NCI-H2227 (cell line): ENCODE data around the gene CRYAB.
A peak's percentile ranks its signal among the peaks of the same experiment; 100 is the strongest.
"Not testable (repeated sequence)": the region's sequence is repeated elsewhere in the genome, so short reads cannot be mapped to it uniquely, and the experiment has no call there.

Experiments
- DNase-seq: peaks from one replicate; lab custom pipeline; 2025; ENCODE audit not compliant: unreplicated experiment; lab: John Stamatoyannopoulos, UW

The CRYAB gene

GRCh38 chr11:111933872-111934271, 22.3 kb upstream of the CRYAB start:
- no peak for DNase-seq

- DNase-seq, result not testable (repeated sequence)
Observed at GRCh38 chr11:111933176-111933575, 21.6 kb upstream of the CRYAB start.

- DNase-seq, result no peak
Observed at GRCh38 chr11:111932611-111932950, 21.0 kb upstream of the CRYAB start.

- no peak for DNase-seq
Observed at GRCh38 chr11:111930472-111930871, 18.9 kb upstream of the CRYAB start.

- peak; percentile 98 for DNase-seq
Observed at GRCh38 chr11:111926505-111927391, 15.2 kb upstream of the CRYAB start.

GRCh38 chr11:111925953-111926352, 14.4 kb upstream of the CRYAB start:
- DNase-seq, result no peak

GRCh38 chr11:111923951-111924350, 12.4 kb upstream of the CRYAB start:
- DNase-seq, result no peak

GRCh38 chr11:111923351-111923788, 11.8 kb upstream of the CRYAB start:
- DNase-seq, result no peak

- DNase-seq, result no peak
Observed at GRCh38 chr11:111922803-111923202, 11.2 kb upstream of the CRYAB start.

GRCh38 chr11:111921541-111922230, 10.1 kb upstream of the CRYAB start:
- no peak for DNase-seq

- DNase-seq, result no peak
Observed at GRCh38 chr11:111920908-111921307, 9.3 kb upstream of the CRYAB start.

GRCh38 chr11:111918390-111919256, 7.1 kb upstream of the CRYAB start, which contains the start of gene C11orf52:
TSS of gene C11orf52 (plus strand) at chr11:111918913. CDS start at chr11:111918973, 60 bp downstream.
- peak; percentile 7 for DNase-seq

GRCh38 chr11:111917788-111918187, 6.2 kb upstream of the CRYAB start:
- no peak for DNase-seq

- DNase-seq, result no peak
Observed at GRCh38 chr11:111917312-111917711, 5.7 kb upstream of the CRYAB start.

GRCh38 chr11:111916768-111917167, 5.2 kb upstream of the CRYAB start:
- no peak for DNase-seq

GRCh38 chr11:111913997-111914396, 2.4 kb upstream of the CRYAB start:
- DNase-seq, result no peak

GRCh38 chr11:111913031-111913861, 1.7 kb upstream of the CRYAB start:
- no peak for DNase-seq

GRCh38 chr11:111912535-111912934, 965 bp upstream of the CRYAB start, which contains the start of gene HSPB2:
TSS of gene HSPB2 (plus strand) at chr11:111912734. CDS start at chr11:111912830, 96 bp downstream.
- DNase-seq, result no peak

- DNase-seq, result no peak
Observed at GRCh38 chr11:111910676-111911562, 651 bp downstream of the CRYAB start.
